AML-193 (cell line): ENCODE data around the gene PARP8.
"Not testable (repeated sequence)": the region's sequence is repeated elsewhere in the genome, so short reads cannot be mapped to it uniquely, and the experiment has no call there.

Source experiments
- DNase-seq, 2 experiments: peaks; one replicate each; lab custom pipeline; 2025; lab: John Stamatoyannopoulos, UW

PARP8 gene

GRCh38 chr5:50679554-50679953, 13.1 kb downstream of the PARP8 start:
- not testable (repeated sequence) for DNase-seq

GRCh38 chr5:50684721-50685120, 18.3 kb downstream of the PARP8 start:
- DNase-seq, result no peak

DNA sequence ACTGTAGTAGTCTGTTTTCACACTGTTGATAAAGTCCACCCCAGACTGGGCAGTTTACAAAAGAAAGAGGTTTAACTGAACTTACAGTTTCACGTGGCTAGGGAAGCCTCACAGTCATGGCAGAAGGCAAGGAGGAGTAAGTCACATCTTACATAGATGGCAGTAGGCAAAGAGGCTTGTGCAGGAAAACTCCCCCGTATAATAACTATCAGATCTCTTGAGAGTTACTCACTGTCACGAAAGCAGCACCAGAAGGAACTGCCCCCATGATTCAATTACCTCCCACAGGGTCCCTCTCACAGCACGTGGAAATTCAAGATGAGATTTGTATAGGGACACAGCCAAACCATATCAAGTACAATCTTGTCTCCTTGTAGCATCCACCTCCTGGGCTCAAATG, 21.1 kb downstream of the PARP8 start:
- no peak for DNase-seq

GRCh38 chr5:50691399-50692016, 25.1 kb downstream of the PARP8 start:
- DNase-seq, result no peak

DNA sequence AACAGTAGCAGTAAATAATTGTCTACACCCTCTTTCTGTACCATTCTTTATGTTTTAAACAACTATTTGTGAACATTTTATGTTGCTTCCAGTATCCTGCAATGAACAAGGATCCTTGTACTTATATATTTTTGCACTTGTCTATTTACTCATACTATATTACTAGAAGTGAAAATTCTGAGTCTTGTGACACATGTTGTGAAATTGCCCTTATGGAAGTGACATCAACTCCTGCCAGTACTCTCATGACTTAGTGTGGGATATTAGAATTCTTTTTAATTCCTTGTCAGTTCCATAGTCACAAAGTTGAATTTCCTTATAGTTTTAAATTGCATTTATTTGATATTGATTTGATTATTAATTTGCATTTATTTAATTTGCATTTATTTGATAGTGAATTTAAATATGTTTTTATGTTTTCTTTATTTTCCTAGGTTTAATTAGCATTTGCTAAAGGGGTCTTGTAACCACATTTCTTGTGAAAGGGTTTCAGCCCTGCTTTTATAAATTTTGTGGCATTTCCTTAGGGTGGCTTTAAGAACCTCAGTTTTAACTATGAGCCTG, 27.7 kb downstream of the PARP8 start:
- peak; percentile 68 to 74 for DNase-seq

- DNase-seq, result not testable (repeated sequence)
These were observed 28.2 kb downstream of the PARP8 start for GRCh38 chr5:50694626-50695025.

DNA sequence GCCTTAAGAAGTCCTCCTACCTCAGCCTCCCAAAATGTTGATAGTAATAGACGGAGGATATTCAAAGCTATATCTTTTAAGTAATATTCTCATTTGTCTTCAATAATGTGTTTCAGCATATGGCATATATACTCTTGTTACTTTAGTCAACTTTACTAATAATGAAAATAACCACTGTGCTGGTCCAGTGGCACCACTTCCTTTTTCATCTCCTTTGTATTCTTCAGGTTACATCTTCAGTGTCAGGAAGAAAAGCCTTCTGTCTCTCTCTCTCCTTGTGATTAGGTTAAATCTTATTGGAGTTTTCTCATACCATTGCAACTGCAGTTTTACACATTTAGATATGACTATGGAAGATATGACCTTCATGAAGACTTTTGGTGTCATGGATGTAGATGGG, 31.3 kb downstream of the PARP8 start:
- DNase-seq, result no peak

GRCh38 chr5:50699737-50700136, 33.3 kb downstream of the PARP8 start:
- DNase-seq, result no peak

- DNase-seq, result no peak
These were observed 34.3 kb downstream of the PARP8 start for GRCh38 chr5:50700706-50701105.

GRCh38 chr5:50702615-50703366, 36.4 kb downstream of the PARP8 start:
- DNase-seq, result no peak

- DNase-seq, result no peak
These were observed 36.9 kb downstream of the PARP8 start for GRCh38 chr5:50703367-50703666.

DNA sequence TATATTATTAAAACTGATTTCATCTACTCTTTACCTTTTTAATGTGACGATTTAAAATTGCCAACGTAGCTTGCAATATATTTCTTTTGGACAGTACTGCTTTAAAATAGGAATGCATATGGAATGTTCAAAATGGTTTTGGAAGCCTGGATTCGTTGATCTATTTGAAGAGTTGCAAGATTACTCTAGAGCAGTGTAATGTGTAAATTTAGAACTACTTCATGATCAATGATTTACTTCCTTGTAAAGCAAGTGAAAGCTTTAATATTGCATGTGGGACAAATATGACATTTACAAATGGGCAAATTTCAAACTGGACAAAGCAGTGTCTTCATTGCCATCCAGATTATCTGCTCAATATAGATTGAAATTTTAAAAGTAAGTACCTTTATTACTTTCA, 38.3 kb downstream of the PARP8 start:
- no peak for DNase-seq

DNA sequence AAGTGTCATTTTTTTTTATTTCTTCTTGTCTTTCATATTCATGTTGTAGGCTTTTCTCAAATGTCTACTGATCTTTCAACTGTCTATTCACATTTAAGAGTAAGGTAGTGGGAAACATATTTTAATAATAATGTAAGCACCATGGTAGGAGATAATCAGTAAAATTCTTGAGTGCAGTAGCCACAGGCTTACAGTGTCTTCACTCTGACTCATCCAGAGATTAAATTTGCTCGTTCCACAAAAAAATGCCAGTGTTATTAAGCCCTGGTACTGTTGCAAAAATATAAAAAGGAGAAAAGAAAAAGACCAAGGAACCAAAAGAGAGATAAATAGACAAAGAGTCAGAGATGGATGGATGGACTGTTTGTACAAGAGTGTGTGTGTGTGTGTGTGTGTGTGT, 43.0 kb downstream of the PARP8 start:
- no peak for DNase-seq

DNA sequence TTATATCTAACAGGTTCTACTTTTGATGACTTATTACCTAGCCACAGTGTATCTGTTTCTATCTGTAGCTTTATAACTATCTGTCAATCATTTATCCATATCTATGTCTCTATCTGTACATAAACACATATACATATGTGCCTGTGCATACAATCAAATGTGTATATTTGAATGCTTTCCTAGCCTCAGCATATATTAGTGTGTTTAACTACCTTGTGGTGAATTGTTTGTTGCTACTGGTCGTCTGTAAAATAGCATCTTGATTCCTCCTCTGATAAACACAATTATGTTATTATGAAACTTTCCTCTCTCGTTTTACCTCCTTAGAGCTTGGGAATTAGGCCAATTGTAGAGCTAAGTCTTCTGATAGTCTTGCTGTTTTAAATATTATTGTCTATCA, 44.4 kb downstream of the PARP8 start:
- DNase-seq, result no peak

- DNase-seq, result peak; percentile 47 to 67
These were observed 44.8 kb downstream of the PARP8 start for GRCh38 chr5:50711280-50711679.

DNA sequence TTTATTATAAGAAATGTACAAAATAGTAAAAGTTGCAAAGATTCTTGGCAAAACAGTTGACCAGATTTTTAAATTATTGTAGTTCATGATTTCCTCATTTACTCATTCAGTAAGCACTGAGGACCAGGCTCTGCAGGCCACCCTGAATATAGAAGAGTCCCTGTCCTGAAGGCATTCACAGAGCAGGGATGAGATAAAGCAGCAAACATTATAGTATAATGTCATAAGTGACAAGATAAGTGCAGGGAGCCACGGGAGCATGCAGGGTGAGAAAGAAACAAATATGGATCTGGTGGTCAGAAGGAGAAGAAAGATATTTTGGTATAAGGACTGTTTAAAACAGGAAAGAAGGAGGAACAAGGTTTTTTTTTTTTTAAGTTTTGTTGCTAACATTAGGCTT, 46.0 kb downstream of the PARP8 start:
- DNase-seq, result no peak

- DNase-seq, result no peak
These were observed 48.6 kb downstream of the PARP8 start for GRCh38 chr5:50715001-50715400.

DNA sequence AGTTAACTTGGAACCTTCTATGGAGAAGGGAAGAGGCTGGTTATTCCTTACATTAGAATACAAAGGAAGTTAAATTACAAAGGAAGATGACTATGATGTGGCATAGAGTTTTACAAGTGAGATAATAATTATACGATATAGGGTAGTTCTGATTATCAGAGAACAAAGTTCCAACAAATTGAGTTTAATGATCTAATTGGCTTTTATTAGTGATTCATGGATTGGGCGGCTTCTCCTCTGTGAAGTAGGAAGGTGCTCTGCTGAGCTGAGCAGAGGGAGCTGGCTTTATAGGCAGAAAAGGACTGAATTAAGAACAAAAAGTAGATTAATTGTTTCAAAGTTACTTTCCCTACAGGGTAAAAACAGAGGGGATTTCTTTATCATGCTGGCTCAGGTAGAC, 49.7 kb downstream of the PARP8 start:
- no peak for DNase-seq

DNA sequence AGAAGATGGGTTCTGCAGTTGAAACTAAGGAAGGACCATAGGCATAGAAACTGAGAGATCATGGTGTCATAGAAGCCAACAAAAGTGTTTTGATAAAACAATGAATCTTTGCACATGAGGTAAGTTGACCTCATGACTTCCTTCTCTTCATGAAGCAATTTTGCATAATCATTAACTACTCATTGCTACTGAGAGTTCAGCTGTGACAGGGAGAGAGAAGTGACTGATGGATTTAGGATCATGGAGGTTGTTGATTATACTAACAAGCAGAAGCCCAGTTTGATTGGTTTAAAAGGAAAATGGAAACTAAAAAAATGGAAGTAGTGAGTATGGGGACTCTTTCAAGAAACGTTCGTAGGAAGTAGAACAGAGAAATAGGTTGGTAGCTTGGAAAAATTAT, 51.2 kb downstream of the PARP8 start:
- DNase-seq, result peak; percentile 16 to 31

GRCh38 chr5:50720061-50720710, 53.7 kb downstream of the PARP8 start:
- DNase-seq, result no peak

DNA sequence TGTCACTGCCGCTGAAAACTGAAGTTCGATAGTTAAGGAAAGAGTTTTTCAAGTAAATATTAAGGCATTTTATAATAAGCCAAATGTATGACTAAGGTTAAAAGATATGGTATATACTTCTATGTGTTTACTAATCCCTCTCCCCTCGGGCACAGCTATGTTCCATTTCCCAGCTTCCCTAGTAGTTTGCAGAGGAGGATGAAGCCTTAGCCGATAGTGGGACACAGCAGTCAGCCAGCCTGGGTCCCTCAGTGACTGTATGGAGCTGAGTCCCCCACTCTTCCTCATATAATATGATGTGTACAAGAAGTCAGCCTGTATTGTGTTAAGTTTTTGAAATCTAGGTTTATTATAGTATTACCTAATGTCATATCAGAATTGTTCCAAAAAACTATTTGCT, 55.8 kb downstream of the PARP8 start:
- no peak for DNase-seq

DNA sequence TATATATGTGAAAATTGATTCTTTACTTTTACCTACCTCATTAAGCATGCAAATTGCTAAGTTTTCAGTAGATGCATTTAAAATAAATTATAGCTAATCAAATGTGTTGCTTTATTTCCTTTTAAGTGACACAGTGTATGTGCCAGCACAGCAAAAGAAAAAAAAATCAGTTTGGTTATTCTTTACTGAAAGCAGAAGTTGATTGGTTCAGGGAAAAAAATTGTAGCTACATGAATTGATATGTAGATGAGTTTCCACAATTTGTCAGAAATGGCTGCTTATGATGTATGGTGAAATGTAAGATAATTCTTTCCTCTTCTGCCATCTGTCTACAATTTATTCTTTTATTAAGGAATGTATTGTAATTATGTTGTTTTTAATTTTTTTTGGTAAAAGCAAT, 57.8 kb downstream of the PARP8 start:
- DNase-seq, result no peak

DNA sequence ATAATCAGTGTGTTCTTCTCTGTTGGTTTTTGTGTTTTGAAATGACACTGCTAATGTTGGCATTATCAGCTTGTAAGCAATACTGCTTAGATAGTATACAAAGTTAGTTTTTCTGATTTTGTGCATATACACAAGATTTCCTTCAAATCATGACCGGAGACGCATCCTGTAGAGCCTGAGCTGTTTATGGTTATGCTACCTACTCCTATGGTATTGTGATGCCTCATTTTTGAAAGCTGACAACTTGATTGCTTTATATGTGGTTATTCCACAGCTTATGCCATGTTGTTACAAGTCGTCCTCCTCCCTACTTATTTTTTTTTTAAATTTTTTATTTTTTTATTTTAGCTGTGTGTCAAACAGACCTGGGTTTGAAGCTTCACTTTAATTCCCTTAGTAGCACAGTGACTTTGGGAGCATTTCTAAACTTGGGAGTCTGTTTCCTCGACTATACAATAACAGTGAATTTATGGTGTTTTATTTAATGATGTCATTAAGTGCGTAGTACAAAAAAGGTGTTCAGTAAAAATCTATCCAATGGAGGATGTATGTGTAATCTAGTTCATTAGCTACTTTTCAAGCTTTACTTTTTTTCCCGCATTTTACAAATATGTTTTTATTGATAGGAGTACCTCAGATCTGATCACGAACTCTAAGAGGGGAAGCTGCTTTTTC, 59.5 kb downstream of the PARP8 start:
- no peak for DNase-seq
